ENCODE measurements around the gene ERGIC1.

ERGIC1 gene

DNA sequence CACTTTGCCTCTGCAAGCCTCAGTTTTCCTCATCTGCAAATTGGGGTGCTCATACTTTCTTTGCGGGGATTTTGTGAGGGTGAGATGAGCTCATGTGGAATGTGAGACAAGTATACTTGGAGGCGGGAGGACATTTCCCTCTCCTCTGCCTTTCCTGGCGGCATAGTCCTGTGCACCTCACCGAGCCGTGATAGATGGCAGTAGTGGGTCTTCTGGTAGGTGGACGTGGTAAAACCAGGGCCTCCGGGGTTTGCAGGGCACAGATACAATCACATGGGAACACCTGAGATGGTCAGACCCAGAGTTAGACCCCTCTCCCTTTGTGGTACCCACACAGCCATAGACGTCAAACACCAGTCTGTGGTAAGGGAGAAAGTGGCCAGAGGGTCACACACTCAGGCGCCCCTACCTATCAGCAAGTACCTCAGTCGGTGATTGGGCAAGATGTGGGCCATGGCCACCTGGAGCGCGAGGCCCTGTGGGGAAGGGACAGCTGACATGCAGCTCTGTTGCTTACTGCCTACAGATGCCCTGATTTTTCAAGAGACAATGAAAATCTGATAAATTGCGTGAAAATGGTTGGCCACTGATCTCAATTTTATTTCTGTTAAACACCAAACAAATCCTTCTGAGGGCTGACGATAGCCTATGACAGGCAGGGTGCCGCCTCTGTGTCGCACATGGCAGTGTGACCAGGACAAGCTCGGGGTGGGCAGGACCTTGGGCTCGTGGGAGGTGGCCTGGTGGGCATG is 9.9 kb downstream of the ERGIC1 start:
- H3K4me3 ChIP-seq (ENCODE audit: low read length): no peak overlapping the region
- TF ChIP-seq, protein P1, sequence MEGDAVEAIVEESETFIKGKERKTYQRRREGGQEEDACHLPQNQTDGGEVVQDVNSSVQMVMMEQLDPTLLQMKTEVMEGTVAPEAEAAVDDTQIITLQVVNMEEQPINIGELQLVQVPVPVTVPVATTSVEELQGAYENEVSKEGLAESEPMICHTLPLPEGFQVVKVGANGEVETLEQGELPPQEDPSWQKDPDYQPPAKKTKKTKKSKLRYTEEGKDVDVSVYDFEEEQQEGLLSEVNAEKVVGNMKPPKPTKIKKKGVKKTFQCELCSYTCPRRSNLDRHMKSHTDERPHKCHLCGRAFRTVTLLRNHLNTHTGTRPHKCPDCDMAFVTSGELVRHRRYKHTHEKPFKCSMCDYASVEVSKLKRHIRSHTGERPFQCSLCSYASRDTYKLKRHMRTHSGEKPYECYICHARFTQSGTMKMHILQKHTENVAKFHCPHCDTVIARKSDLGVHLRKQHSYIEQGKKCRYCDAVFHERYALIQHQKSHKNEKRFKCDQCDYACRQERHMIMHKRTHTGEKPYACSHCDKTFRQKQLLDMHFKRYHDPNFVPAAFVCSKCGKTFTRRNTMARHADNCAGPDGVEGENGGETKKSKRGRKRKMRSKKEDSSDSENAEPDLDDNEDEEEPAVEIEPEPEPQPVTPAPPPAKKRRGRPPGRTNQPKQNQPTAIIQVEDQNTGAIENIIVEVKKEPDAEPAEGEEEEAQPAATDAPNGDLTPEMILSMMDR (IDR thresholded peaks at IDR 0.05; ENCODE audit: low read depth, low read length, poor library complexity, severe bottlenecking): no peak
- no peak for TF ChIP-seq EZH2phosphoT487 (IDR thresholded peaks at IDR 0.05; ENCODE audit: borderline replicate concordance, low read length)
- H3K27ac ChIP-seq (ENCODE audit: low read depth, low read length): no peak overlapping the region
- peaks cover 13% of the 10 kb centered on the region; the same call in 1 of the 2 replicates for H4K20me1 ChIP-seq (ENCODE audit: control insufficient read depth, insufficient read depth, low read depth, low read length)
- peaks cover 15% of the 10 kb centered on the region for H3K4me1 ChIP-seq (ENCODE audit: control insufficient read depth, low read length)
- H3K4me2 ChIP-seq (ENCODE audit: low read length): no peak overlapping the region
- H3K36me3 ChIP-seq (ENCODE audit: control insufficient read depth, low read length): peaks cover 3% of the 10 kb centered on the region; the same call in 1 of the 2 replicates
- no peaks in the 10 kb centered on the region for H3F3A ChIP-seq (ENCODE audit: control insufficient read depth, insufficient read depth)
- H3K9me3 ChIP-seq (ENCODE audit: control insufficient read depth, insufficient read depth, low read length): no peaks in the 10 kb centered on the region
- no peaks in the 10 kb centered on the region for H3K9me2 ChIP-seq (replicated peaks; ENCODE audit: control insufficient read depth, low read length)
- peaks cover 82% of the 10 kb centered on the region for H3K79me2 ChIP-seq (ENCODE audit: control insufficient read depth, low read length)
- H3K27me3 ChIP-seq (ENCODE audit: control insufficient read depth, low read length): no peaks in the 10 kb centered on the region

DNA sequence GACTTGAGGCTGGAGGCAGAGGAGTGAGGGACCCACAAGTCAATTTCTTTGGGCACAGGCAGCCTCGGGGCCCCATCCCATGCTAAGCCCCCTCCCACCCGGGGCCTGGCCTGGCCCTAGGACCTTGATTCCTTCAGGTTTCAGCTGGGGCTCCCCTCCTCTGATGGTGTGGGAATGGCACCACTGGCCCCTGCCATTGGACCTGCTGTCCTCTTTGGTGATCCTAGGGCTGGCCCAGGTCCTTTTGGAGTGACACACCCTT is 10.5 kb downstream of the ERGIC1 start:
- H3K79me2 ChIP-seq (ENCODE audit: control insufficient read depth, low read length): peaks cover 84% of the 10 kb centered on the region
- H4K20me1 ChIP-seq (ENCODE audit: control insufficient read depth, insufficient read depth, low read depth, low read length): peaks cover 13% of the 10 kb centered on the region; the same call in 1 of the 2 replicates
- no peaks in the 10 kb centered on the region for H3F3A ChIP-seq (ENCODE audit: control insufficient read depth, insufficient read depth)
- no peaks in the 10 kb centered on the region for H3K27me3 ChIP-seq (ENCODE audit: control insufficient read depth, low read length)
- H3K27ac ChIP-seq (ENCODE audit: low read depth, low read length): no peak overlapping the region
- peaks cover 3% of the 10 kb centered on the region; the same call in 1 of the 2 replicates for H3K36me3 ChIP-seq (ENCODE audit: control insufficient read depth, low read length)
- no peaks in the 10 kb centered on the region for H3K9me2 ChIP-seq (replicated peaks; ENCODE audit: control insufficient read depth, low read length)
- no peaks in the 10 kb centered on the region for H3K9me3 ChIP-seq (ENCODE audit: control insufficient read depth, insufficient read depth, low read length)
- peaks cover 20% of the 10 kb centered on the region for H3K4me1 ChIP-seq (ENCODE audit: control insufficient read depth, low read length)
- H3K4me2 ChIP-seq (ENCODE audit: low read length): no peak overlapping the region
- no peak overlapping the region for H3K4me3 ChIP-seq (ENCODE audit: low read length)
- TF ChIP-seq, protein P1 (IDR thresholded peaks at IDR 0.05; ENCODE audit: low read depth, low read length, poor library complexity, severe bottlenecking): no peak
- TF ChIP-seq EZH2phosphoT487 (IDR thresholded peaks at IDR 0.05; ENCODE audit: borderline replicate concordance, low read length): no peak

DNA sequence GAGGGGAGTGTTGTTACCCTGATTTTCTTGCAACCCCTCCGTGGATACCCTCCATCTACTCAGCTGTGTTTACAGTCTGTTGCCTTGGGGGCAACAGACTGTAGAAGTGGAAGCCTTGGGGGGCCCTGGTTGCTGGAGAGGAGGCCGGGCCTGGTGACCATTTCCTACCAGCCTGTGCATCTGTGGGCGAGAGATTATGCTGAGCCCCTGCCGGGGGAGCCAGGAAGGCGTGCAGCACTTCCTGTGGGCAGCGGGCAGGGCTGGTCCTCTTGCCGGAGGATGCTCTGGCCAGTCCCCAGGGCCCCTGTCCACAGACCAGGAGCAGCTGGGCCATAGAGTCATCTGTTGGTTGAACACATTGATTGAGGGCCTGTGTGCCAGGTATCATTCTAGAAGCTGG is 11.1 kb downstream of the ERGIC1 start:
- peaks cover 84% of the 10 kb centered on the region for H3K79me2 ChIP-seq (ENCODE audit: control insufficient read depth, low read length)
- H3K9me3 ChIP-seq (ENCODE audit: control insufficient read depth, insufficient read depth, low read length): no peaks in the 10 kb centered on the region
- H3K36me3 ChIP-seq (ENCODE audit: control insufficient read depth, low read length): peaks cover under 1% of the 10 kb centered on the region; the same call in 1 of the 2 replicates
- H3F3A ChIP-seq (ENCODE audit: control insufficient read depth, insufficient read depth): no peaks in the 10 kb centered on the region
- no peaks in the 10 kb centered on the region for H3K9me2 ChIP-seq (replicated peaks; ENCODE audit: control insufficient read depth, low read length)
- TF ChIP-seq, protein P1 (IDR thresholded peaks at IDR 0.05; ENCODE audit: low read depth, low read length, poor library complexity, severe bottlenecking): no peak
- no peak for TF ChIP-seq EZH2phosphoT487 (IDR thresholded peaks at IDR 0.05; ENCODE audit: borderline replicate concordance, low read length)
- no peak overlapping the region for H3K4me2 ChIP-seq (ENCODE audit: low read length)
- peaks cover 13% of the 10 kb centered on the region; the same call in 1 of the 2 replicates for H4K20me1 ChIP-seq (ENCODE audit: control insufficient read depth, insufficient read depth, low read depth, low read length)
- peaks cover 27% of the 10 kb centered on the region for H3K4me1 ChIP-seq (ENCODE audit: control insufficient read depth, low read length)
- H3K27me3 ChIP-seq (ENCODE audit: control insufficient read depth, low read length): no peaks in the 10 kb centered on the region
- H3K4me3 ChIP-seq (ENCODE audit: low read length): no peak overlapping the region
- H3K27ac ChIP-seq (ENCODE audit: low read depth, low read length): no peak overlapping the region
